ENCODE results near the gene C3orf62.

C3orf62 gene

DNA sequence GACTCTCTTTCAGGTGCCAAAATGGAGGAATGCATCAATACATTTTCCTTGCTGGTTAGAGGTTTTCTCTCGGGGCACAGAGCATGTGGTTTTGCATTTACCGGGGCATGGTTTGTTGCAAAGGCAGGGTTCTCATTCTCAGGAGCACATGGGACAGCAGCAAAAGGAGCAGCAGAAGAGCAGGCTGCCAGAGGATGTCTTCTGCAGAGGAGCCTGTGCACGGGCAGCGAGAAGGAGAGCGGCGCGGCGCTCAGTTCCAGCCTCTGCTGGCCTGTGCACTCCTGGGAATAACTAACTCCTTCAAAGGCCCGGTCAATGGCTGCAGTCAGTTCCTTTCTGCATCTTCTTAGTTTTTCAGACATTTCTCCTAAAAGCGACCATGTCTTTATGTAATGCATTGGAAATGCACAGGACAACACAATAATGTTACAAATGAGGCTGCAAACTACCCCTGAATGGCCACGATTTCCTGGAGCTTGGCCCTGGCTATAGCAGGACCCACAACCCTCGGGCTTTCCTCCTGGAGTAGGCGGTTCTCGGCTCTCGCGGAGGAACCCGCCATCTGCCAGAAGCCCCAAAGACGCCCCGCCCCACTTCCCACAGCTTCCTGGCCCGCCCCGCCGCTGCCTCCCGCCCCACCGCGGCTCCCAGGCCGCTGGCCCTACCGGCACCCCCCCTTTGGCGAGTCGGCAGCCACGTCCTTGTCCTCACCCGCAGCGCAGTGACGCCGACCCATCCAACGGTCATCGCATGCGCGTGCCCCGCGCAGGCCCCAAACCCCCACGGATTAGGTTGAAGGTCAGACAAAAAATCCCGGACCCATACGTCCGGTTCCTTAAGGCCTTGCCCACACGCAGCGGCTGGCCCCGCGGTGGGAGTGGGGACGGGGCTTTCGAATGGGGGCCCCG is at the start of gene C3orf62:
Gene C3orf62, minus strand, starts transcription at position 758 of the 908 bp plus-strand sequence. Its CDS starts 360 bp downstream, at position 398.
- in situ Hi-C loops (cut with MboI; ENCODE audit: low sequenced_read_pairs): no loop called here

DNA sequence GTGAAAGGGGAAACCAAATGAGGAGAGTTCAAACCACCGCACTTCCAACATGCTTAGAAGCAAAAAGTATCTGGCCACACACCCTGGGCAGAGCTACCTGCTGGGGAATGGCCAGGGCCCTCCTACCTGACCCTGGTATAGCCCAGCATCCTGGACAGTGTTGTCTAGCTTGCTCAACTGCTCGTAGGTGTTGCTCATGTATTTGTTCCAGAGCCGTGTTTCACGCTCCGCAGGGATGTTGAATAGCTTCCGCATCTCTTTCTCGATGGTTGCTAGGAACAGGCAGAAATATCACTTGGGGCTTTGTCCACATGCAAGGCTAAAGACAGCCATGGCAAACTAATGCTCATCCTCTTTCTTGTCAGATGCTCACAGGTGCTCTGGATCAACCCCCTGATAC is 47.7 kb upstream of the C3orf62 start:
- in situ Hi-C loops (cut with MboI; ENCODE audit: low sequenced_read_pairs): no loop called here

DNA sequence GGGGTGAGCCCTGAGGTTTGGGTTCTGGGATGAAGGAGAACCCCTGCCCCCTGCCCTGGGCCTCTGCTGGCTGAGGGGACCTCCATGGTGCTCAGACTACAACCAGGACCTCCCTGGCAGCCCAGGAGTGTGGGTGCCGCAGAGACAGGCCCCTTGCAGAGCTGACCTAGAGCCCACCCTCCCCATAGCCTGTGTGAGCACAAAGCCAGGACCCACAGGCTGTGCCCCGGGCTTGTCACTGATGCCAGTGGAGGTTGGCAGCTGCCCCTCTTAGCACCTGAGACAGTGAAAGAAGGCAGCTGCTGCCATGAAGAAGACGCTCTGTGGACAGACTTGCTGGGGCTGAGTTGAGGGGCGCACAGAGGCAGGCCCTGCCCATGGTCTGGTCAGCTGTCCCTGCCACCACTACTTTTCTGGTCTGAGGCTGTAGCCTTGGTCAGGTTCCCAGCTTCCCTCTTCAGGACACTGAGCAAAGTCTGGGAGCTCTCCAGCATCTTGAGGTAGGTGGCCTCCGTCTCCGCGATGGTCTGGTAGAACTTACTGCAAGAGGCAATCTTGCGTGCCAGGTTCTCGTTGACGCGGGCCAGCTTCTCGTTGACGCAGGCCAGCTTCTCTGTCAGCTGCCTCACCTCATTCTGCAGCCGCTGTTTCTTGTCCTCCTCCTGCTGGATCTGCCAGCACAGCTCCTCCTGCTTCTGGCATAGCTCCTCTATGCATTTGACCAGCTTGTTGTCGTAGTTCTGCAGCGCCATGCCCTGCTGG is 39.8 kb upstream of the C3orf62 start:
- in situ Hi-C loops (cut with MboI; ENCODE audit: low sequenced_read_pairs): no loop called here

DNA sequence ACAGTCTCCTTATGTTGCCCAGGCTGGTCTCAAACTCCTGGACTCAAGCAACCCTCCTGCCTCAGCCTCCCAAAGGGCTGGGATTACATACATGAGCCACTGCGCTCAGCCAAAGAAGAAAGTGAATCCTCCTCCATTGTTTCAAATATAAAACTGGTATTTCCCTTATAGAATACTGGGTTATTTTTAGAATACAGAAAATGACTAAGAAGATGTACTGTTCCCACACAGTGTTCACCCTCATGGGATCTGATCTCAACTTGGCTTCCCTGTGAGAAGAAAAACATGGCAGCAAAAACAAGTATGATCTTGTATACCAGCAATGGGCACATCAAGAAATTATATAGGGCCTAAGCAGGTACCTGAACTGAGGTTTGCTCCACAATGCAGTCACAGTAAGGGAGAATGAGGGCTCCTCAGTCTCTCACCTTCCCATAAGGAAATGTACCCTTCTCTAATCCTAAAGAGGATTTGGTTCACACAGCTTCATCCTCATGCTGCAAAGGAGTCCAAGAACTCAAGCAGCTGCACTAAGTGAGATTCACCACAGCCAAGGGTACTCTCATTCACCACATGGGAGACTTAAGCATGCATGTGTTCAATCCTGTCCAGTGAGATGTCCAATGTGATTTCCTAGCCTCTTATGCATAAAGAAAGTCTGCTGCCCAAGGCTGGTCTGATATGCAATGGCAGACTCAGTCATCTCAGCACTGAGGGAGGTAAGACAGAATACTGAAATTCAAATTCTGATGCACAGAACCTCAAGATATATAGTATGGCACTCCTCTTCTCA is 37.1 kb upstream of the C3orf62 start:
- in situ Hi-C loops (cut with MboI; ENCODE audit: low sequenced_read_pairs): no loop called here

DNA sequence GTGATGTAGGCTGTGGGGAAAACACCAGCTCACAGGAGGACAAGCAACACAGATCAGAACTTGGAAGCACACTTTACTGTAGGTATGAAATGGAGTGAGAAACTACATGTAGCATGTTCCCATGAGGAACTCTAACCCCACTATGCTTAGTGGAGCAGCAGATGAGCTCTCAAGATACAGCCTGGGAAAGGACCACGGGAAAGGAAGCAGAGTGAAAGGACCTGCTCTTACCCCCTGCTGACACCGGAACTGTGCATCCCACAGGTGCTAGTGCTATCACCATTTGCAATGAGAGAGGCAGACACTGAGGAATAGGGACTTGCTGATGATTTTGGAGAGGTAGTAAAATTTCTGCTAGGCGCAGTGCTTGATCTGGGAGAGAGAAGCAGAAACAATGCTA is 34.3 kb upstream of the C3orf62 start:
- in situ Hi-C loops (cut with MboI; ENCODE audit: low sequenced_read_pairs): no loop called here

DNA sequence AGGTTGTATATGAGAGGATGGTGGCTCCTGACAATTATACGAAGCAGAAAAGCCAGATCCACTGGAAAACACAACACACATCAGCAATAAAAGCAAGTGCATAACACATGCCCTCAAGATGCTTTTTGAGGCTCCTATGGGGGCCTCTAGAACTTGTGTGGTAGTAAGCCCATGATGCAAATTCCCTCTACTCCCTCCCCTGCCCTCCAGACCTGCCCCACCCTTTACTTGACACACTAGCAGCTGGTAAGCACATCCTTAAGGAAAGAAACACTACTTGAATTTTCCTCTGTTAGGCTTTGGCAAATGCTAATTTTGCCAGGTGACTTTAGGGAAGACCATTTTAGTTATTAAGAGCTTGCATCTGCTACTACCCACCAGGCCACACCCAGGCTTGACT is 33.6 kb upstream of the C3orf62 start:
- in situ Hi-C loops (cut with MboI; ENCODE audit: low sequenced_read_pairs): no loop called here

DNA sequence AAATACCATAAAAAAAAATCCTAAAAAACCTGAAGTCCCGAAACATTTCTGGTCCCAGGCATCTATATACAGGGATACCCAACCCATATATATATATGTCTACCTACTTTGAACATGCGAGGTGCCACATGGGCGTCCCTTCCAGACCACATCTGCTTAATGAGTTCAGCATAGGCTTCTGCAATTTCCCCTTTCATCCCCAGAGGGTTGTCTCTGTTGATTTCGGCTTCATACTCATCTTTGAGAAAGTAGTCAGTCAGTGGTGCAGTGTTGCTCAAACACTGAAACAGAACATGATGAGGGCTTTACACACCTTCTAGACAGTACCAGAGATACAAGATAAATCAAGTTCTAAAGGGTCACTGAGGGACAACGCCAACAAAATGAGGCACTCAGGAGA is 28.6 kb upstream of the C3orf62 start:
- in situ Hi-C loops (cut with MboI; ENCODE audit: low sequenced_read_pairs): no loop called here

DNA sequence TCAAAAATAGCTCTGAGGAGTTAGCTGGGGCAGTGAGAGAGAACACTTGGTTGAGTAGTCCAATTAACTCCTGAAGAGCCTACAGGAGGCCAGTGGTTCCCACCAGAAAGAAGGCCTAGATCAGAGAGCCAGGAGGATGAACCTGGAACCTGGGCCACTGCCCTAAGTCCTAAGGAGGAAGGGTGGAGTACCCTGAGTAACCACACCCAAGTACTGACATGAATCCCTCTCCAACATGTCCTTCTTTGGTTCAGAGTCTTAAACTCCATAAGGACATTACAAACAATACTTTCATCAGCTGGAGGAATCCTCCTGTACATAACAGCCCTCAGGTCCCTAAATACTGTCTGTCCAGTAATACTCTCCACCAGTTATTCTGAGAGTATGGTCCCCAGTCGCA is 25.6 kb upstream of the C3orf62 start:
- in situ Hi-C loops (cut with MboI; ENCODE audit: low sequenced_read_pairs): no loop called here

DNA sequence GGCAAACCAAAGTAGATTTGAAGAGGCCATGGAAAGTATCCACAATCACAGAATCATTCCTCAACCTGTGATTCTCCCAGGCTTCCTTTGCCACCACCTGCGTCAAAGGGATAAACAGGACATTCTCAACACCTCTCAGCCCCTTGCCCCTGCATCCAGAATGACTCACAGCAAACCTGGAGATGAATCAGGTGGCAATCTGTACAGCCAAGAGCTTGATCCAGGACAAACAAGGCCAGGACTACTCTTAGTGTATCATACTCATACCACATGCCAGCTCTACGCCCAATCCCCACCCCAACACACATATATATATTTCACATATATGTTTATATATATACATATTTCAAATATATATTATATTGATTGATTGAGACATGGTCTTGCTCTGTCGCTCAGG is 23.6 kb upstream of the C3orf62 start:
- in situ Hi-C loops (cut with MboI; ENCODE audit: low sequenced_read_pairs): no loop called here

DNA sequence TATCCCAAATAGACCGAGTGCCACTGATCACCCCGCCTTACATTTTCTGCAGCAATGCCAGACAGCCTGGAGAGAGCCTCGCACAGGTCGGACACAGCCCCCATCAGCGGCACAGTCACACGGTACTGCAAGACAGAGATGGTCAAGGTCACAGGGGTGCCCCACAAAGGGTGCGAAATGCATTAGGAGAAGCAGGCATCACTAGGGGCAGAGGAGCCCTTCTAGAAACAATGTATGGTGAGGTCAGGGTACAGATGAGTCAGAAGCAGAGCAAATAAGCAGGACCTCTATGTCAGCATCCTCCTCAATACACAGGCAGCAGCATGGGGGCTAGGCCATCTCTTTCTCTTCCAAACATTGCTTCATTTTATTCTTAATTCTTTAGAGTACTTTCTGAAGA is 21.5 kb upstream of the C3orf62 start:
- in situ Hi-C loops (cut with MboI; ENCODE audit: low sequenced_read_pairs): no loop called here

DNA sequence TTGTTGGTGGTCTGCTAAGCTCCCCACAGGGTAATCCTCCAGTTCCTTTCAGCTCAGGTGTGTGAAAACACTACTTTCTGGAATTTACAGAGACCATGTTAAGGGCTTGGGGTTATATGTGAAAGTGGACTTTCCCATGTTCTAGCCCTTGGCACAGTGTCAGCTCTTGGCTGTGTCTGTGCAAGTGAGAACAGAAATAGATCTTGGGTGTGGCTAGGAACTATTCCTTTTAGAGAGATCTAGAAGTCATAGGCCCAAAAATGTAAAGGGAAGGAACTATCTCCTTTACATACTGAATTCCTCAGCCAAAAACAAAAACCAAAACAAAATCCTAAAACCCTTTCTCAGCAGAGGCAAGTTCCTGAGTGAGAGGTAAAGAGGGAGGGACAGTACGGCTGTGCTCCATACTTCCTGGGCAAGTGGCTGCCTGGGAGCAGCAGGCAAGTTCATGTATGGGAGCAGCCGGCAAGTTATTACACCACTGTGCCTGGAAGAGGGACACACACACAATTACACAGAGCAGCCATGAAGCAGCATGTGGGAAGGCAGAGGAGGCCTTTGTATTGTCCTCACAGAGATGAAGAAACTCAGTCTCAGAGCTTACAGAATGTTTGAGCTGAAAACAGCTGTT is 19.9 kb upstream of the C3orf62 start:
- in situ Hi-C loops (cut with MboI; ENCODE audit: low sequenced_read_pairs): no loop called here

DNA sequence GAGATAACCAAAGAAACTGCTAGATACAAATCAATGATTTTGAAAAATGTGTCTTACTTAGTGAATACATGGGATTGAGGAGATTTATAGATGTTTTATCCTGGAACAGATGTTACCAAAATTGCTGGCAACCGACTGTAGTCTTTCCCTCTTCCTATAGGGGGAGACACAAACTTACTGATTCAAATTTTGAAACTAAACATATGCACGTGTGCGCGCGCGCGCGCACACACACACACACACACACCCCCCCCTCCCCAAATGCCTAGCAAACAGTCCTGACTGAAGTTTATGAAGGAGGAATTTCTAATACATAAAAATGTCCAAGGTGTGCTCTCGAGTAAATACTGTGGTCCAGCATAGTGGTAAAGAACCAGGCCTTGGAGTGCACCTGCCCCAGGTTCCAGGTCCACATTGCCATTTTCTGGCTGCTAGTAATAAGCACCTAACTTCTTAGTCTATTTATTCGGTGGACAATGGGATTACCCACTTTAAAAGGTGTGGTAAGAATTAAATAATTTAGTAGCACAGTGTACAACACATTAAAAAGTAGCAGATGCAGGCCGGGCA is 18.5 kb upstream of the C3orf62 start:
- in situ Hi-C loops (cut with MboI; ENCODE audit: low sequenced_read_pairs): no loop called here

DNA sequence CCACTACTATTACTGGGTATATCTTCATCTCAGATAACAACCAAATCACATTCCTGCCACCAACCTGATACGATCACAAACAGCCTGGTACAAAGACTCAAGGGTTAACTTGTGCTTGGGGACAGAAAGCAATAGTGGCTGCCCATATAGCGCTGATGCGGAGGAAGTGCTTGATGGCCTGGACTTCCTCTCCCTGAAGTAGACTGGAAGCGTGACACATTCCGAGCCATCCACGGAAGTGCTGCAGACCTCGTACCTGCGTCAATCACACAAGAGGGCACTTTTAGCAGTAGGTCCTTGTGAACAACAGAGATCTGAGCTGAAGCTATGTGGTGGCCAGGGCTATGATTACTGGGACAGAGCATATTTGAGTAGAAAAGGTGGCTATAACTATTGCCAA is 17.3 kb upstream of the C3orf62 start:
- in situ Hi-C loops (cut with MboI; ENCODE audit: low sequenced_read_pairs): no loop called here

DNA sequence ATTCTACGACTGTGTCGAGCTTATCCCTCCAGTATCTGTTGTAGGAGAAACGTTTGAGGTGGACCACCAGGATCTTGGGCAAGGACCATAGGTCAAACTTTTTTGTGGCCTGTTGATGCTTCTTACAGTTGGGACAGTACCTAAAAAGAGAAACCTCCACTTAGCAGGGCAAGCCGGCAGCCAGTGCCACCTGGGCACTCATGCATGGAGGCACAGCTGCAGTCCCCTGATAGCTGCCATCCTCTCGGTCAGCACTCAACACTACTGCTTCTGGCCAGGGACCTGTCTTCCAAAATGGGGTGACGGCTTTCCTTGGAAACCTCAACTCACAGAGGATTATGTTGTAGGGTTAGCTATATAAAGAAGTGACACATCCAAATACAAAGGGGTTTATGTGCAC is 7.0 kb upstream of the C3orf62 start:
- in situ Hi-C loops (cut with MboI; ENCODE audit: low sequenced_read_pairs): no loop called here

DNA sequence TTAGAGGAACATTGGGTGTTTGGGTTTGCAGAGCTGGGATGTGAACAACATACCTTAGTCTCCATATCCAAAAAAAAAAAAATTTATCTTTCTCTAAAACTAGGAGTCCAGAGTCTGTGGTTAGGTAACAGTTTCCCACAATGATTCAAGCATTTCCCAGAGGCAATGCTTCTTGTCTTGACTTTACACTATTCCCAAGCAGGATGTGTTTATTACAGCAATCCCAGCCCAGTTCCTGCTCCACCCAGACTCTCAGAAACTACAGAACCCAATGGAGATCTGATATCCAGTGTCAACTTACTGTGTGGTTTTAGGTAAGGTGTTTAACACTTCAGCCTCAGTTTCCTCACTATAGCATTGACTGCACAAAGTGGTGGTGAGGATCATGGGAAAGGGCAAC is 2.3 kb upstream of the C3orf62 start:
- in situ Hi-C loops (cut with MboI; ENCODE audit: low sequenced_read_pairs): no loop called here

DNA sequence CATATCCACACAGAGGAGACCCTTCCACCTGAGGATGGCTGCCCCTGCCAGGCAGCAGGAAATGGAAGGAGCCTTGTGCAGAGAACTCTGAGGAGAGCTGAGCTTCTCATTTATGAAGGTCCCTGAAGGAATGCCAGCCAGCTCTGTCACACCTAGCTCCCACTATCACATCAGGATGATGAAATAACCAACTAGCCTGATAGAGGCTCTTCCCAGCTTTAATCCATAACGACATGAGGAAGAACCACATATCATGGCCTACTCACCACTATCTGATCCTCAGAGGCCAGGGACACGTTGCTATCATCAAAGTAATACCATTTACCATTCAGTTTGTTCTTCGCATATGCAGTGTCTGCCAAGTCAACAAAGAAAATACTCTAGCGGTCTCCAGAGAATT is 1.5 kb upstream of the C3orf62 start:
- in situ Hi-C loops (cut with MboI; ENCODE audit: low sequenced_read_pairs): no loop called here

DNA sequence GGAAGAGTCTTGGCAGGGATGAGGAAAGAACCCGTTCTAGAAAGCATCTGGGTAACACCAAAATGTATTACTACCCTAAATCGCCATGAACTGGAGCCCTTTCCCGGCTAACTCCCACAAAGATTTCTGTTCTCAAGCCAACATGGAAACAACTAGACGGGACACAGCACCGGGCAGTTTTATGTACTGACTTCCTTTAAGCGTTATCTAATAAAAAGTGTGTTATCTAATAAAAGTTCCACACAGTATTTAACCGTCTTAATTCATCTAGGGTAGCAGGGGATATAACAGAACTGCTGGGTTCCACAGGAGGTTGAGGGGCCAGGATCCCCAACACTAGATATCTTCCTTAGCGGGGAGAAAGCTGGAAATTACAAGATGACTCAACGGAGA is 347 bp upstream of the C3orf62 start:
- in situ Hi-C loops (cut with MboI; ENCODE audit: low sequenced_read_pairs): no loop called here

DNA sequence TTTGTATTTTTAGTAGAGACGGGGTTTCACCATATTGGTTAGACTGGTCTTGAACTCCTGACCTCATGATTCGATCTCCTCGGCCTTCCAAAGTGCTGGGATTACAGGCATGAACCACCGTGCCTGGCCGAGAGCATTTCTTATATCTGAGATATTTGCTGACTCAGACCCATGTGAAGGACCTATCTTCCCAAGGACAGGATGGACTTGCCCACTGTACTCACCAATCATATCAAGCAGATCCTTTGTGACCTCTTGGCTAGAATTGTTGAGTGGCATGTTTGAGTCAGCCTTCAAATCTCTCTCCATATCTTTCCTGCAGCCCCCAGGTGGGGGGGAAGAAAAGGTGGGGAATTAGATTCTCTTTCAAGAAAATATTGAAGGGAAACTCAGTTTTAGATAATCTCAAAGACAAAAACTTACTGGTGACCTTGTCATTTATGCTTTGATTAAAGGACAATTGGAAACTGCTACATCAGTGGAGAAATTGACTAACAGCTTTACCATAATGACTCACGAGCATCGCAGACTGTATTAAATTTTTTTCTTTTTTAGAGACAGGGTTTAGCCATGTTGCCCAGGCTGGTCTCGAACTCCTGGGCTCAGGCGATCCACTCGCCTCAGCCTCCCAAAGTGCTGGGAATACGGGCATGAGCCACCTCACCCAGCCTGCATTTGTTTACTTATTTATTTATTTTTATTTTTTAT is 3.1 kb downstream of the C3orf62 start:
- in situ Hi-C loops (cut with MboI; ENCODE audit: low sequenced_read_pairs): no loop called here

DNA sequence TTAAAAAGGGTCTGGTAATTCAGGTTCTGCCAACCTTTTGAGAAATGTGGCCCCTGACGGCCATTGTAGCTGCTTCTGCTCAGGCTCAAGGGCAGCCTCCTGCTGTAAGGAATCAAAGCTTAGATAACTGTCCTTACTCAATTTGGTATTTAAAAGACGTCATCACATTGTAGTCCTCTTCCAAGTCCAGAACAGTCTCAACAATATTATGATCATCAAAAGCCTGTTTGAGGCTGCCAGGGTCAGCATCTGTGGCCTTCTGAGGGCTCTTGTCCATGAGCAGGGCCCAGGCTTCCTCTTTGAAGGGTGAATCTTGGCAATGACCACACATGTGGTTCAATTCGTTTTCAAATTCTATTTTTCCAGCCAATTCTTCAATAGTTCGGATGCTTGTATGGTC is 6.0 kb downstream of the C3orf62 start:
- in situ Hi-C loops (cut with MboI; ENCODE audit: low sequenced_read_pairs): no loop called here

DNA sequence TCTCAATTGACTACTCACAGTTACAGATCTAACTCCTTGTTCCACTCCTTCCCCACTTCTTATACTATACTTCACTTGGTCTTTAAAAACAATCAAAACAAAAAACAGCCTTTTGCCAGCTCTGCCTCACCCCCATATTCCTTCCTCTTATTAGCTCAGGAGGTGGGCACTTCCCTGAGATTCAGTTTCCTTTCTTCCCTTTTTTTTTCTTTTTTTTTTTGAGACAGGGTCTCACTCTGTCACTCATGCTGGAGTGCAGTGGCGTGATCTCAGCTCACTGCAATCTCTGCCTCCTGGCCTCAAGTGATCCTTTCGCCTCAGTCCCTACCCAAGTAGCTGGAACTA is 6.9 kb downstream of the C3orf62 start:
- in situ Hi-C loops (cut with MboI; ENCODE audit: low sequenced_read_pairs): no loop called here

Data from HL-60/S4 treated with retinoic acid at 250 ng/mL for 4 days and 3 days (cell line).